K562 (cell line): ENCODE results near the gene HDHD3. TPM values are rescaled to one million over a fixed set of nuclear protein-coding genes. Genes with fewer than 3 reads are reported as not detected.

Experiments
- ARHGAP35 ChIP-seq: fragments of 450-650 bp; IDR thresholded peaks from 2 replicates; pipeline ENCODE4 v1.6.1; 2018; ENCODE audit not compliant: partially characterized antibody
- ARID3A ChIP-seq: IDR thresholded peaks from 2 replicates; pipeline ENCODE4 v1.6.1; 2012; ENCODE audit warnings: low read depth, low read length, improper control_type of control experiment, borderline replicate concordance
- BHLHE40 ChIP-seq: IDR thresholded peaks from 2 replicates; pipeline ENCODE4 v1.6.1; 2011; ENCODE audit warnings: low read length, improper control_type of control experiment
- BRCA1 ChIP-seq, 2 experiments: fragments of 450-650 bp in 1 of 2; sonication (generic) in 1 of 2; formaldehyde crosslinking in 1 of 2; IDR thresholded peaks; 2 replicates each; pipeline versions ENCODE4 v1.5.0 to v1.6.1; 2017 to 2020; ENCODE audit warnings: mild to moderate bottlenecking in 1 of 2, missing genetic modification reagents in 1 of 2
- DPF2 ChIP-seq: fragments of 450-650 bp; IDR thresholded peaks from 2 replicates; pipeline ENCODE4 v1.6.1; 2016
- HDAC3 ChIP-seq: fragments of 450-650 bp; IDR thresholded peaks from 2 replicates; pipeline ENCODE4 v1.6.1; 2018; ENCODE audit warnings: borderline replicate concordance, mild to moderate bottlenecking, moderate library complexity; ENCODE audit not compliant: partially characterized antibody
- HNRNPL ChIP-seq: fragments of 200-400 bp; formaldehyde crosslinking; IDR thresholded peaks from 2 replicates; pipeline ENCODE4 v1.6.1; 2017; ENCODE audit warnings: low read depth, mild to moderate bottlenecking, low read length
- KLF6 ChIP-seq: fragments of 250-450 bp; sonication (Bioruptor Pico); IDR thresholded peaks from 2 replicates; pipeline ENCODE4 v1.4.0; 2020; ENCODE audit warnings: mild to moderate bottlenecking, moderate library complexity, borderline replicate concordance
- NR1H2 ChIP-seq: sonication (generic); formaldehyde crosslinking; IDR thresholded peaks from 2 replicates; pipeline ENCODE4 v1.4.0; 2020; ENCODE audit warnings: mild to moderate bottlenecking, missing genetic modification reagents
- RBBP5 ChIP-seq: fragments of 200-600 bp; sonication (generic); IDR thresholded peaks from 2 replicates; pipeline ENCODE4 v1.6.1; 2012; ENCODE audit warnings: borderline replicate concordance, mild to moderate bottlenecking, low read length, control low read depth, inconsistent platforms; ENCODE audit not compliant: insufficient read depth, poor library complexity, severe bottlenecking
- SMC3 ChIP-seq: conservative IDR thresholded peaks from 2 replicates; pipeline ENCODE4 v1.6.1; 2011; ENCODE audit warnings: low read depth, low read length, improper control_type of control experiment; ENCODE audit not compliant: insufficient read depth
- SP1 ChIP-seq: sonication (generic); formaldehyde crosslinking; IDR thresholded peaks from 2 replicates; pipeline ENCODE4 v1.8.1; 2022; ENCODE audit warnings: mild to moderate bottlenecking, missing genetic modification reagents
- ZBED1 ChIP-seq: IDR thresholded peaks from 2 replicates; pipeline ENCODE4 v1.6.1; 2014
- ZNF274 ChIP-seq: IDR thresholded peaks from 2 replicates; pipeline ENCODE4 v1.6.1; 2011; ENCODE audit warnings: low read depth, mild to moderate bottlenecking, low read length, moderate library complexity, borderline replicate concordance
- ZNF699 ChIP-seq: fragments of 250-450 bp; sonication (Bioruptor Pico); IDR thresholded peaks from 2 replicates; pipeline ENCODE4 v1.8.0; 2021; ENCODE audit warnings: mild to moderate bottlenecking, moderate library complexity; ENCODE audit not compliant: insufficient replicate concordance
- polyA plus RNA-seq, 8 experiments: library from polyadenylated mRNA; depleted of rRNA in 4 of 8; stranded (reverse) in 5 of 8; unstranded in 3 of 8; fragments of >200 nt; fragmentation: Nextera tagmentation in 2 of 8; fragmentation: Illumina TruSeq in 1 of 8; extraction: Ambion mirVana in 2 of 8; extraction: Trizol in 1 of 8; gene quantifications; 2 replicates each; pipeline versions ENCODE4 v1.2.1 to v1.2.3, GENCODE V29; 2011 to 2014; ENCODE audit warnings: inconsistent platforms in 1 of 8, missing spikeins in 1 of 8
- total RNA-seq, 7 experiments: library from RNA; depleted of rRNA in 6 of 7; stranded (reverse); fragments of >200 nt in 6 of 7; fragmentation: Illumina TruSeq in 2 of 7; extraction: Trizol in 2 of 7; gene quantifications; 2 replicates each; pipeline versions ENCODE4 v1.2.1 to v1.2.3, GENCODE V29; 2011 to 2021; ENCODE audit warnings: low replicate concordance in 1 of 7
- TF ChIP-seq, protein P1 (sequence below), 2 experiments: fragments of 200-800 bp in 1 of 2; sonication (Bioruptor generic) in 1 of 2; sonication (generic) in 1 of 2; formaldehyde crosslinking in 1 of 2; IDR thresholded peaks in 1 of 2; conservative IDR thresholded peaks in 1 of 2; 2 replicates each; pipeline versions ENCODE4 v1.5.0 to v1.6.1; 2016 to 2020; ENCODE audit warnings: missing compliant biosample characterization in 1 of 2, missing genetic modification characterization in 1 of 2, missing genetic modification reagents in 1 of 2
- TF ChIP-seq, protein P2 (sequence below): fragments of 250-450 bp; sonication (Bioruptor Pico); IDR thresholded peaks from 2 replicates; pipeline ENCODE4 v1.4.0; 2020; ENCODE audit warnings: borderline replicate concordance
- TF ChIP-seq, protein P3 (sequence below): fragments of 250-450 bp; sonication (Bioruptor Pico); IDR thresholded peaks from 2 replicates; pipeline ENCODE4 v1.4.0; 2020; ENCODE audit warnings: mild to moderate bottlenecking, moderate library complexity

HDHD3 gene
- total and polyA plus RNA-seq, 9 of the 15 experiments (the other 6 are each of a cell fraction or from before 2014, with no cell fraction given), result 1.1 to 19.1 (median 10.9) TPM

- TF ChIP-seq, protein P1, sequence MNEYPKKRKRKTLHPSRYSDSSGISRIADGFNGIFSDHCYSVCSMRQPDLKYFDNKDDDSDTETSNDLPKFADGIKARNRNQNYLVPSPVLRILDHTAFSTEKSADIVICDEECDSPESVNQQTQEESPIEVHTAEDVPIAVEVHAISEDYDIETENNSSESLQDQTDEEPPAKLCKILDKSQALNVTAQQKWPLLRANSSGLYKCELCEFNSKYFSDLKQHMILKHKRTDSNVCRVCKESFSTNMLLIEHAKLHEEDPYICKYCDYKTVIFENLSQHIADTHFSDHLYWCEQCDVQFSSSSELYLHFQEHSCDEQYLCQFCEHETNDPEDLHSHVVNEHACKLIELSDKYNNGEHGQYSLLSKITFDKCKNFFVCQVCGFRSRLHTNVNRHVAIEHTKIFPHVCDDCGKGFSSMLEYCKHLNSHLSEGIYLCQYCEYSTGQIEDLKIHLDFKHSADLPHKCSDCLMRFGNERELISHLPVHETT (CRISPR knock-in tag; conservative IDR thresholded peaks at IDR 0.05 in 1 of 2, IDR thresholded peaks at IDR 0.05 in 1 of 2), result no peak
- TF ChIP-seq SMC3 (no peak), BHLHE40 (peak; percentile 51; the same call in 1 of the 2 replicates), NR1H2 (CRISPR knock-in tag) (peak; percentile 85; the same call in 1 of the 2 replicates), SP1 (CRISPR knock-in tag) (peak; percentile 90), RBBP5 (peak; percentile 85), HDAC3 (no peak), HNRNPL (no peak), BRCA1 (IDR thresholded peaks at IDR 0.05) (no peak), BRCA1 (CRISPR knock-in tag; IDR thresholded peaks at IDR 0.05) (no peak), ARHGAP35 (no peak), ZNF274 (no peak), DPF2 (0 out of 2 replicates have a peak, but pooled peaks have one; percentile 15), KLF6 (CRISPR knock-in tag) (no peak), ARID3A (no peak), ZNF699 (CRISPR knock-in tag) (no peak), ZBED1 (peak; percentile 77; the same call in 1 of the 2 replicates)
- TF ChIP-seq, protein P2, sequence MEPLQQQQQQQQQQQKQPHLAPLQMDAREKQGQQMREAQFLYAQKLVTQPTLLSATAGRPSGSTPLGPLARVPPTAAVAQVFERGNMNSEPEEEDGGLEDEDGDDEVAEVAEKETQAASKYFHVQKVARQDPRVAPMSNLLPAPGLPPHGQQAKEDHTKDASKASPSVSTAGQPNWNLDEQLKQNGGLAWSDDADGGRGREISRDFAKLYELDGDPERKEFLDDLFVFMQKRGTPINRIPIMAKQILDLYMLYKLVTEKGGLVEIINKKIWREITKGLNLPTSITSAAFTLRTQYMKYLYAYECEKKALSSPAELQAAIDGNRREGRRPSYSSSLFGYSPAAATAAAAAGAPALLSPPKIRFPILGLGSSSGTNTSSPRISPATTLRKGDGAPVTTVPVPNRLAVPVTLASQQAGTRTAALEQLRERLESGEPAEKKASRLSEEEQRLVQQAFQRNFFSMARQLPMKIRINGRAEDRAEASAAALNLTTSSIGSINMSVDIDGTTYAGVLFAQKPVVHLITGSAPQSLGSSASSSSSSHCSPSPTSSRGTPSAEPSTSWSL (CRISPR knock-in tag), result no peak
- TF ChIP-seq, protein P3, sequence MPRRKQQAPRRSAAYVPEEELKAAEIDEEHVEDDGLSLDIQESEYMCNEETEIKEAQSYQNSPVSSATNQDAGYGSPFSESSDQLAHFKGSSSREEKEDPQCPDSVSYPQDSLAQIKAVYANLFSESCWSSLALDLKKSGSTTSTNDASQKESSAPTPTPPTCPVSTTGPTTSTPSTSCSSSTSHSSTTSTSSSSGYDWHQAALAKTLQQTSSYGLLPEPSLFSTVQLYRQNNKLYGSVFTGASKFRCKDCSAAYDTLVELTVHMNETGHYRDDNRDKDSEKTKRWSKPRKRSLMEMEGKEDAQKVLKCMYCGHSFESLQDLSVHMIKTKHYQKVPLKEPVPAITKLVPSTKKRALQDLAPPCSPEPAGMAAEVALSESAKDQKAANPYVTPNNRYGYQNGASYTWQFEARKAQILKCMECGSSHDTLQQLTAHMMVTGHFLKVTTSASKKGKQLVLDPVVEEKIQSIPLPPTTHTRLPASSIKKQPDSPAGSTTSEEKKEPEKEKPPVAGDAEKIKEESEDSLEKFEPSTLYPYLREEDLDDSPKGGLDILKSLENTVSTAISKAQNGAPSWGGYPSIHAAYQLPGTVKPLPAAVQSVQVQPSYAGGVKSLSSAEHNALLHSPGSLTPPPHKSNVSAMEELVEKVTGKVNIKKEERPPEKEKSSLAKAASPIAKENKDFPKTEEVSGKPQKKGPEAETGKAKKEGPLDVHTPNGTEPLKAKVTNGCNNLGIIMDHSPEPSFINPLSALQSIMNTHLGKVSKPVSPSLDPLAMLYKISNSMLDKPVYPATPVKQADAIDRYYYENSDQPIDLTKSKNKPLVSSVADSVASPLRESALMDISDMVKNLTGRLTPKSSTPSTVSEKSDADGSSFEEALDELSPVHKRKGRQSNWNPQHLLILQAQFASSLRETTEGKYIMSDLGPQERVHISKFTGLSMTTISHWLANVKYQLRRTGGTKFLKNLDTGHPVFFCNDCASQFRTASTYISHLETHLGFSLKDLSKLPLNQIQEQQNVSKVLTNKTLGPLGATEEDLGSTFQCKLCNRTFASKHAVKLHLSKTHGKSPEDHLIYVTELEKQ (CRISPR knock-in tag), result no peak
Observed at GRCh38 chr9:113340011-113340699, 36.6 kb downstream of the HDHD3 start, which contains the start of gene WDR31 (continued).
